Measurements from ENCODE around the gene DISP3.

Gene DISP3, protein sequence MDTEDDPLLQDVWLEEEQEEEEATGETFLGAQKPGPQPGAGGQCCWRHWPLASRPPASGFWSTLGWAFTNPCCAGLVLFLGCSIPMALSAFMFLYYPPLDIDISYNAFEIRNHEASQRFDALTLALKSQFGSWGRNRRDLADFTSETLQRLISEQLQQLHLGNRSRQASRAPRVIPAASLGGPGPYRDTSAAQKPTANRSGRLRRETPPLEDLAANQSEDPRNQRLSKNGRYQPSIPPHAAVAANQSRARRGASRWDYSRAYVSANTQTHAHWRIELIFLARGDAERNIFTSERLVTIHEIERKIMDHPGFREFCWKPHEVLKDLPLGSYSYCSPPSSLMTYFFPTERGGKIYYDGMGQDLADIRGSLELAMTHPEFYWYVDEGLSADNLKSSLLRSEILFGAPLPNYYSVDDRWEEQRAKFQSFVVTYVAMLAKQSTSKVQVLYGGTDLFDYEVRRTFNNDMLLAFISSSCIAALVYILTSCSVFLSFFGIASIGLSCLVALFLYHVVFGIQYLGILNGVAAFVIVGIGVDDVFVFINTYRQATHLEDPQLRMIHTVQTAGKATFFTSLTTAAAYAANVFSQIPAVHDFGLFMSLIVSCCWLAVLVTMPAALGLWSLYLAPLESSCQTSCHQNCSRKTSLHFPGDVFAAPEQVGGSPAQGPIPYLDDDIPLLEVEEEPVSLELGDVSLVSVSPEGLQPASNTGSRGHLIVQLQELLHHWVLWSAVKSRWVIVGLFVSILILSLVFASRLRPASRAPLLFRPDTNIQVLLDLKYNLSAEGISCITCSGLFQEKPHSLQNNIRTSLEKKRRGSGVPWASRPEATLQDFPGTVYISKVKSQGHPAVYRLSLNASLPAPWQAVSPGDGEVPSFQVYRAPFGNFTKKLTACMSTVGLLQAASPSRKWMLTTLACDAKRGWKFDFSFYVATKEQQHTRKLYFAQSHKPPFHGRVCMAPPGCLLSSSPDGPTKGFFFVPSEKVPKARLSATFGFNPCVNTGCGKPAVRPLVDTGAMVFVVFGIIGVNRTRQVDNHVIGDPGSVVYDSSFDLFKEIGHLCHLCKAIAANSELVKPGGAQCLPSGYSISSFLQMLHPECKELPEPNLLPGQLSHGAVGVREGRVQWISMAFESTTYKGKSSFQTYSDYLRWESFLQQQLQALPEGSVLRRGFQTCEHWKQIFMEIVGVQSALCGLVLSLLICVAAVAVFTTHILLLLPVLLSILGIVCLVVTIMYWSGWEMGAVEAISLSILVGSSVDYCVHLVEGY (N-terminal part only)

DNA sequence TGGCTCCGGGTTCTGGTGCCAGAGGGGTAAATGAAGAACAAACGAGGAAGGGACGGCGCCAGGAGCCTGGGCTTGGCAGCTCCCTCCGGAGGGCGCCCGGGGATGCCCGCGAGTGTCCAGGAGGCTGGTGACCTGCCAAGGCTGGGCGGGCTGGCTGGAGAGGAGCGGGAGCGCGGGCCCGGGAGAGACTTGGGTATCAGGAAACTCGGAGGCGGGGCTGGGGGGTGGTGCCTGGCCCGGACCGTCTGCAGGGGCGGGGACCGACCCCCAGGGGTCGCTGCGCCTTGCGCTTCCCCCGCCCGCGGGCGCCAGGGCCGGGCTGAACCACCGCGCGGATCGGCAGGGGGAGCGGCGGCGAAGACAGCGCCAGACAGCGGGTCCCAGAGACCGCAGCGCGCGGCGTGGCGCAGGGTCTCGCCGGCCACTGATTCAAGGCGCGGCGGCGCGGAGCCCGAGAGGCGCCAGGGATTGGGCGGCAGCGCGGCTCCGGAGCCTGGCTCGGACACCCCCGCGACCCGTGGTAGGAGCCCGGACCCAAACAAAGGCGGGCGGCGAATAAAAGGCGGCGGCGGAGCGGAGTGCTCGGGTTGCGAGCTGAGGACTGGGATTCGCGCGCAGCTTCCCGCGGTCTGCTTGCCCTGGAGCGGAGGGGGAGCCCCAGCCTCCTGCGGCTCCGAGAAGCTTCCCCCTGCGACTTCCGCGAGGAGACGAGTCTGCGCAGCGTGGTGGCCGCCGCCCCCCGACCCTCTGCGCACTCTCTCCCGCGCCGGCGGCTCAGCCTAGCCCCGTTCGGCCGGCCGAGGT lies at the start of gene DISP3:
DISP3 (plus strand) TSS at position 585 of the 804 bp plus-strand sequence. CDS start 21,838 bp downstream, outside the sequence.
- peak; percentile 64 to 70 for DNase-seq (ENCODE audit: low read depth in 2 of 2)

DNA sequence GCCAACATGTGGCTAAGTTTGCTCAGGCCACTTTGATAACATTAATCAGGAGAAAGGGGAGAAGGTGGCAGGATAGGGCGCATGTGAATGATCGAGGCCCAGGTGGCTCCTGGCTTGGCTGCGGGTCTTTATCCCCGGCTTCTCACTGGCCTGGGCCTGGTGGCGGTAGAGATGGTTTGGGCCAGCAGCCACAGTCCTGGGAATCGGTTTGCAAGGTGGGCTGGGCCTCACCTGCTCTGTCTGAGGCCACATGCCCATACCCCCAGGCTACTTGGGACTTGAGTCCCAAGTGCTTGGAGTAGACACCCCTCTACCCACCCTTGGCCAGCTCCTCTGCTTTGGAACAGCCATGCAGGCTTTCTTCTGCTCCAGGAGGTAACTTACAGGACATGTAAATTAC lies 49.7 kb upstream of the DISP3 start:
- no peak for DNase-seq (ENCODE audit: low read depth in 2 of 2)

DNA sequence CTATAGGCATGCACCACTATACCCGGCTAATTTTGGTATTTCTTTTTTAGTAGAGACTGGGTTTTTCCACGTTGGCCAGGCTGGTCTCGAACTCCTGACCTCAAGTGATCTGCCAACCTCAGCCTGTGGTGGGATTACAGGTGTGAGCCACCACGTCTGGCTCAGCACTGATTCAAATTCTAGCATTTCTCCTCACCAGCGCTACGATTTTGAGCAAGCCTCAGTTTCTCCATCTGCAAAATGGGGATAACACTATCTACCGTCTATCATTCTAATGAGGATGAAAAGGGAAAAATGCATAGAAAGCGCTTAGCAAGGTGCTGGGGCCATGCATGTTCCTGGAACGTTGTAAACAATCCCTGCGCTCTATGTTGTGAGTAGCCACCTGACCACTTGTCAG lies 49.0 kb upstream of the DISP3 start:
- no peak for DNase-seq (ENCODE audit: low read depth in 2 of 2)

DNA sequence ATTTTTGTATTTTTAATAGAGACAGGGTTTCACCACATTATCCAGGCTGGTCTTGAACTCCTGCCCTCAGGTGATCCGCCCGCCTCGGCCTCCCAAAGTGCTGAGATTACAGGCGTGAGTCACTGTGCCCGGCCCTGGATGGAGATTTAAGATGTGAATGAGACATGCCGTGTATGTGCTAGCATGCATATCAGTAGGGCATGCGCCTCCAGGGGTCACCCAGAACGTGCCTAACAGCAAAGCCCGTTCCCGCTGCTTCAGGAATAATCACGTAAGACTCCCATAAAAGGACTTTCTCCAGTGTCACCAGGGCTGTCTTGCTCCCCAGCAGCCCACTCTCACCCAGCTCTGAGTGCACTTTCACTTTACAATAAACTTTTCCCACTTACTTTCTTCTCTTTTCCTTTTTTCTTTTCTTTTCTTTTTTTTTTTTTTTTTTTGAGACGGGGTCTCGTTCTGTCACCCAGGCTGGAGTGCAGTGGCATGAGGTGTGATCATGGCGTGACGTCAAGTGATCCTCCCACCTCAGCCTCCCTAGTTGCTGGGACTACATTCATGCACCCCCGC lies 46.9 kb upstream of the DISP3 start:
- DNase-seq (ENCODE audit: low read depth in 2 of 2) = no peak

DNA sequence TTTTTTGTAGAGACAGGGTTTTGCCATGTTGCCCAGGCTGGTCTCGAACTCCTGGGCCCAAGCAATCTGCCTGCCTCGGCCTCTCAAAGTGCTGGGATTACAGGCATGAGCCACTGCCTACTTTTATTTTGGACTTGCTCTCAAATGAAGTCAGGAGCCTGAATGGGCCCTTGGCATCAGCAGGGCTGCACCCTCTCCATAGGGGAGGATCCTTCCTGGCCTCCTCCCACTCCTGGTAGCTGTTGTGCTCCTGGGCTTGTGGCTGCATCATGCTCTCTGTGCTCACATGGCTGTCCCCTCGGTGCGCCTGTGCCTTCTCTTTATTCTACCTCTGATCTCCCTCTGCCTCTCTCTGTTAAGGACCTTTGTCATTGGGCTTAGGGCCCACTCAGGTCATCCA lies 46.4 kb upstream of the DISP3 start:
- DNase-seq (ENCODE audit: low read depth in 2 of 2) = no peak

DNA sequence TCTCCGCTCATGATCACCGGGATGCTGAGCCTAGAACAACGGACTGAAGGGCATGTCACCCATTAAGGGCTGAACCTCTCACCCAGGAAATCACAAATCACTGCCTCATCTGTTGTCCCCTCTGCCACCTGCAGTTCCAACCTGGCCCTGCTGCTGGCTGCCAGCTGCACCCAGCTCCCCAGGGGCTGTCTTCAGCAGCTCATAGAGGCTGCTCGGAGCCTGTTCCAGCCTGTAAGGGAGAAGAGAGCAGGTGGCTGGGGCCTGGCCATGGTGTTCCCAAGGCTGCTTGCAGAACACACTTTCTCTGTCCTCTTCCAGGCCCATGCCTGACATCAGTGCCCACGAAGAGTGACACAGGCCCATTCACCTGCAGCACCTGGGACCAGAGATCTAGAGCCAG lies 44.5 kb upstream of the DISP3 start:
- no peak for DNase-seq (ENCODE audit: low read depth in 2 of 2)

DNA sequence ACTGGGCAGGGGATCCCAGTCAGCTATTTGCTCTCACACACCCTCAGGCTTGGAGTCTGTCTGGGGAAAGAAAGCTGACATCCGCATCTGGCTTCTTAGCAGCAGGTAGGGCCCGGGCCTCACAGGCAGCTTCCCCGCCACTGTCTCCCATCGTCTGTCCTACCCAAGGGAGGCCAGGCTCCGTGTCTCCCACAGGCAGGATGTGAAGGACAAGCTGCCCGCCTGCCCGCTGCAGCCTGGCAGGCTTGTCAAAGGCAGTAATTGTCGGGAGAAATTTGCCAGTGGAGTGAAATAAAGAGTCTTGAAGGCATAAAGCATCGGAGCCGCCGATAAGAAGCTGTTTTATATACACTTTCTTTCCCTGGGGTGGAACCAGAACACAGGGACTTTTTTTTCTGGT lies 44.0 kb upstream of the DISP3 start:
- DNase-seq (ENCODE audit: low read depth in 2 of 2) = no peak

DNA sequence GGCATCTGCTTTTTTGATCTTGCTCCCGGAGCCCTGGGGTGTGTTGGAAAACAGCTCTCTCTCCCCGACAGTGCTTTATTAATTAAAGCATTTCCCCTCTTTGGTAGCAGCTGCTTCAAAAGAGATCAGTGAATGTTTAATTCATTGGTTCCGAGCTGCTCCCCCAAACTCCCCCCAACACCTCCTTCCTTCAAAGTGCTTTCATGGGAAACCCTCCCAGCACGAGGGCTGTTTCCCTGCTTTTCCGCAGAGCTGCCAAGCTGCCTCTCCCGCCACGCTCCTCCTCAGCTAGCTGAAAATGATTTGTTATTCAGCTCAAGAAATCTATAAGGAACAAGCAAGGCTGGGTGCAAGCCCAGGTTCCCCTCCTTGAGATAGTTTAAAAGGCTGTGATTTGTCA lies 40.0 kb upstream of the DISP3 start:
- no peak for DNase-seq (ENCODE audit: low read depth in 2 of 2)

DNA sequence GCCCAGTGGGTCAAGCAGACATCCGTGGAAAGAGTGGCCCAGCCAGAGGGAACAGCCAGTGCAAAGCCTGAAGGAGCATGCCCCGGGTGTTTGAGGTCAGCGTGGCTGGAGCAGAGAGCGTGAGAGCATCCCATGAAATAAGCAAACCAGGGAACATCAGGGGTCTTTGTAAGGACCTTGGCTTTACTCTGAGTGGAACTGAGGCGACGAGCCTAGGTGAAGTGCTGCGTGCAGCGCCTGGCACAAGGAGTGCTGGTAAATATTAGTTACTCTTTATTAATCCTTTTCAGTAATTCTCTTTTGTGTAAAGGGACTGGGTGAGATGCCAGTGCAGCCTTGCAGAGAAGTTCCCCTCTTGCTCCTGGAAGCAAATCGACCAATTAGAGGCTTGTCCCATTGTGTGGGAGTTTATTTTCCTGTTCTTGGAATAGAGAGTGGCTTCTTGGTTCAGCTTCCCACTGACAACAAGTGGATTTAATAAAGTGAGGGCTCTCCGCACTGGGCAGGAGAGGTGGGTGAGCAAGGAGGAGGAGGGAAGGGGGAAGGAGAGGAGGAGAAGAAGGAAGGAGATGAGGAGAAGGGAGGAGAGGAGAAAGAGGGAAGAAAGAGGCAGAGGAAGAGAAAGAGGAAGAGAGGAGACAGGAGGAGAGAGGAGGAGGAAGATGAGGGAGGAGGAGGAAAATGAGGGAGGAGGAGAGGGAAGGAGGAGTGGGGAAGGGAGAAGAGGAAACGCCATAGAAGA lies 37.6 kb upstream of the DISP3 start:
- no peak for DNase-seq (ENCODE audit: low read depth in 2 of 2)

DNA sequence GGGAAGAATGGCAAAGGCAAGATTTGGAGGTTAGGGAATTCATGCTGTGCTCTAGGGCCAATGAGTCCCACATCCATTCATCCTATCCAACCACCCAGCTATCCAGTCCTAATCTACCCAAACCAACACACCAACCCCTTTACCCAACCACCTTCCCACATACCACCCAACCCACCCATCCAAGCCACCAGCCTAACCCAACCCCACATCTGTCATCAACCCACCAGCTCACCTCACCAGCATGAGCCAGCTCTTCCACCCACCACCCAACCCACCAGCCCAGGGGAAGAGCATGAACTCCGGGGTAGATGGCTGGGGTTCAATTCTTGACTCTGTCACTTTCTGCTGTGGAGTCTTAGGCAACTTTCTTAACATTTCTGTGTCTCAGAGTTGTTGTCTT lies 35.9 kb upstream of the DISP3 start:
- no peak for DNase-seq (ENCODE audit: low read depth in 2 of 2)

DNA sequence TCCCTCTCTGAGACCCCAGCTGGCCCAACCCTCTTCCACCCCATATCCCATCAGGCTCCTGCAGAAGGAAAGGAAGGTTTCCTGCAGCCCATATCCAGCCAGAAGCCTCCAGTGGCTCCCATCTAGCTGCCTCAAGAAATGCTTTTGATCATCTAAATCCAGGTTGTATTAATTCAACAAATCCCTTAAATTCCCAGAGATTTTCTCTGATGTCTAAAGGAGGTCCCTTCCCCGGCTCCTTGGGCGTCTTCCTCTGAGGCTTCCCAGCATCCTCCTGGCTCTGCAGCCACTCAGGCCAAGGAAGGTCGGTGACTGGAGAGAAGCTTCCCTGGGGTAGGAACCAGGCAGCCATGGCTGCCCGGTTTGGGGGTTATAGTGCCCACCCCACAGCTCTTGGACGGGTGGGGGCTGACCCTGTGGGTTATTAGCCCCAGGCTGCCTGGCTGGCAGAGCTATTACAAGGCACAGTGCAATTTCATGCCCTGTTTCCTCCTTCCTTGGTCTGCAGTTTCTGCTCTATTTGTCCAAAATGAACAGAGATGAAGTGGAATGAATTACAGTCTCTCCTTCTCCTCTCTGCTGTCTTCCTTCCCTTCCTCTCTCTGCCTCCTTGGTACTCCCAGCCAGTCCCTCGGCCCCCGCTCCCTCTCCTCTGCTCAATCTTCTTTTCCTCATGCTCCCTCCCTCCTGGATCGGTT lies 34.8 kb upstream of the DISP3 start:
- no peak for DNase-seq (ENCODE audit: low read depth in 2 of 2)

DNA sequence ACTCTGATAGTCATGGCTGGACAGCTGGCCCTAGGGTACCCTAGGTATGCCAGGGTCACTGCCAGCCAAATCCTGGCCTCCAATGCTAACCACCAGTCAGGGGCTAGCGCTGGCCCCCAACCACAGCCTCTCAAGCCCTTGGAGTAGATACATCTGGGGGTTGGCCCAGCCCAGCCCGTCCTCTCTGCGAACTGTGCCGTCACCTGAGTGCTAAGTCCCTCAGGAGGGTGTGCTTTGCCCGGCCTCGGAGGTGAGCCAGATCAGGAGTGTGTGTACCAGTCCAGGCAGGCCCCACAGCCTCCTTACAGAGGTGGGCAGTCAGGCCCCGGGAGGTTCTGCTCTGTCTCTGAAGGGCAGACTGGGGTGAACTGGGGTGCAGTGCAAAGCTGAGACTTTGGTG lies 34.0 kb upstream of the DISP3 start:
- DNase-seq (ENCODE audit: low read depth in 2 of 2) = no peak

DNA sequence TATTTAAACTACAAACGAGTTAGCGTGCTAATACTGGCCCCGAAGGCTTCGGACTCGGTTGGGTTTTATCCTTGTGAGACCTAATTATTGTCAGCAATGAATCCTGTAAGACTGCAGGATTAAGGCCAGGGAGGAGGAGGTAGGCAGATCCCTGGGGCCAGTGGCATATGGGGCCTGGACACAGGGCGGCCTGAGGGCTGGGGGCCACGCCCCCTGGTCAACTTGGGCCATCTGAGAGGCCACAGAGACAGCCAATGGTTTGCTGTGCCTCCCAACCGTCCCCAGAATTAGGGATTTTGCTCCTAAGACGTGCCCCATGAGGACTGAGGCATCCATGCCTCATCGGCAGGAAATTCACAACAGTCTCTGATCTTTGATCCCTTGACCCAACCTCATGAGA lies 31.1 kb upstream of the DISP3 start:
- DNase-seq (ENCODE audit: low read depth in 2 of 2) = no peak

DNA sequence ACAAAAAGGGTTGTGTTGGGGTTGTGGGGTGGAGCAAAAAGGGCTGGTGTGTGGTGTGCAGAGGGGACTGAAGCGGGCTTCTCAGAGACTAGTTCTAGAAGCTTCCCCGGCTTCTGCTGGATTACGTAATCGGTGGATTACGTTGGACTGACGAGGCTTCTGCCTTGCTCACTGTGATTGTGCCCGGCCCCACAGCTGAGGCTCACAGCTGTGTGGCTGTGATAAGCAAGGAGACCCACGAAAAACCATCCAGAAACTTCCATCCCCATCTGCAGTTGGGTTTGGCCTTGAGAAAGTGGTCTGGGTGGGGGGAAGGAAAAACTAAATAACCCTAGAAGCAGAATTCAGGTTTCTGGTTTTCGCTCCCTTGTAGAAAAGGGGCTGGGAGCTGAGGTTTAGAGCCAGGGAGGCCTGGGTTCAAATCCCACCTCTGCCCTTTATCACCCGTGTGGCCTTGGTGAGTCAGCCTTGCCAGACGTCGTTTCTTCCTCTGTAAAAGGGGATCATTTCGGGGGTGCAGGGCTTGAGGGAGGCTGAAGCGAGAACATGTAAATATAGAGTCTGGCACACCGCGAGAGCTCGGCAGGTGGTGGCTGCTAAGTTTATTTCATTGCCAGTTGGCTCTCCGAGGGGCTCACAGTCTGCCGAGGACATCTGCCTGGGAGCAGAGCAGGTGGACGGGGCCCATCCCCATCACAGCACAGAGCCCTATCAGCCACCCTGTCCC lies 30.4 kb upstream of the DISP3 start:
- no peak for DNase-seq (ENCODE audit: low read depth in 2 of 2)

DNA sequence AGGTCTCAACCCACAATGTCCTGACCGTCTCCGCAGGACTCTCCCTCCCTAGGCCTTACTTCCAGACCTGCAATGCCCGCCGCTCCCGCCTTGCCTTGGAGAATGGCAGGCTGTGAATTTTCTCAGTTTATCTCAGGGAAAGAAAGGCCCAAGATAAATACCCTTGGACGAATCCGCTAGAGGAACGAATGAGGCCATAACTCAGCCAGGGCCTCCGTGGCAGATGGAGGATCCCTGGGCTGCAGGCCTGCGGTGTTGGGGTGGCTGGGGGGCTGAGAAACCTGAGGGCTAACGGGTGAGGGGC lies 29.9 kb upstream of the DISP3 start:
- DNase-seq (ENCODE audit: low read depth in 2 of 2) = no peak

DNA sequence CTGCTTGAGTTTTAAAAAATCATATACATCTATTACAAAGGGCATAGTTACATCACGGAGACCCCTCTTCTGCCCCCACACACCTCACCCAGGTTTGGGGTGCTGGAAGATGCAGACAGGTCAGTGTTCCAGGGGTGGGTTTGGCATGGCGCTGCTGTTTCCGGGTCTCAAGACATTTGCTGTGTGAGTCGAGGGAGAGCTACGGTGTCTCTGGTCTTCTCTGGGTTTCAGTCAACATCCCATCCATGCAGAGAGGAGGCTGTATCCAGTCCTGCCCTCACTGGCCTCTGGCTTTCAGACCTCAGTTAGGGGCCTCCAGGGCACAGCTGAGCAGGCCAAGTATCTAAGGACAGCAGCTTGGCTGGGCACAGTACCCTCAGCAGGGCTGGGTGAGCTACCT lies 28.6 kb upstream of the DISP3 start:
- no peak for DNase-seq (ENCODE audit: low read depth in 2 of 2)

DNA sequence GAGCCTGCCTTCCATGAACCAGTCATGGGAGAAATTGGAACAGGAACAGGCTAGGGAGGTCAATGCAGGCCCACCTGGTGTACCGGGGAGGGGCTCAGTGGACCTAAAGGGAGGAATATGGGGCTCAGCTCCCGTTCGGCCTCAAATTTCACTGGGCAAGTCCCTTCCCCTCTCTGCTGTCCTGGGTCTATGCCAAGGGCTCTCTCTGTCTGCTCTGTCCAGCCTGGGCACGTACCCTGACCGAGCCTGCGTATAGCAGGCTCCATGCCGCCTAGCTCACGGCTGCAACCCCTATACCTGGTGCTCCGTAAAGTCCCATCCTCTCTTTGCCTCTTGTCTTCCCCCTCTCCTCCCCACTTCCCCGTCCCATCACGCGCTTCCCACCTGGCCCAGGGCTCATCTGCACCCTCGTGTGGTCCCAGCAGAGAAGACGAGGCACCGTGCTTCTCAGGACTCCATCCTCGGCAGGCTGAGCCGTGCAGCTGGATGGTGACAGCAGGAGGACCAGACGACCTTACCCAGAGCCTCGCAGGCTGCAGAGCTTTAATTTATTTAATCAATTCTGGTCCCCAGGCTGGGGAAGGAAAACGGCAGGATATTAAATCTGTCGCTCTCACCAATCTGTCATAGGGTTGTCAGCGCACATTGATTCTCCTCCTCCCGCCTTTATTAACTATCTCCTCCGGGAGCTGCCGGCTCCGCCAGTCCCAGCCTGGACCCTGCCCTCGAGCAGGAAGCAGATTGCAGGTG lies 25.0 kb upstream of the DISP3 start:
- no peak for DNase-seq (ENCODE audit: low read depth in 2 of 2)

DNA sequence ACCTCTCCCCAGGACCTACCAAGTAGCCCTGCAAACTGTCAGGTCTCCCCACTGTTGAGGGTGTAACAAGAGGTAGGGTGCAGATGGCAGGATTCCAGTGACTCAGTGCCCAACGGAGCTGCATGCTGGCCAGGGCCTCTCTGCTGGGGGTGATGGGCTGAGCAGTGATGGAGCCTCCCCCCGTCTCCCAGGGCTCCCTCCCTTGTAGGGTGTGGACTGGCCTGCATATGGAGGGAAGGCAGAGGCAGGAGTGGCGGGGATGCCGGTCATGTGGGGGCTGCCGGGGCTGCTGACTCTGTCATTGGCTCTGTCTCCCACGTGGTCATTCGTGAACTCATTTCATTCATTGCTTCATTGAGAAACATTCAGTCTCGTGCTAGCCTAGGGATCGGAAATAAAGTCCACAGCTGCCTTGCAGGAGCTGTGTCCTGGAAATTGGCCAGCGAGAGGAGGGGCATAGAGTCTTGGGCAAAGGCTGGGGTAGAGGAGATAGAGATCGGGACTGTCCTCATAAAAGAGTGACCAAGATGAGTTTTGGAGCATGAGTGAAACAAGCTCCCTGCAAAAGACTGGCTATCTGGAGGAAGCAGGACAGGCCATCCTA lies 22.9 kb upstream of the DISP3 start:
- no peak for DNase-seq (ENCODE audit: low read depth in 2 of 2)

Data from stimulated activated CD8-positive, alpha-beta memory T cell treated with anti-CD3 and anti-CD28 coated beads, Interleukin-2, amount 100 ng/mL, for 48 hours (primary cell).